Aorta (tissue), 5 donors: ENCODE data around the gene RYR1. TPM values are rescaled to one million over a fixed set of nuclear protein-coding genes. Genes with fewer than 3 reads are reported as not detected.
"Not testable (repeated sequence)": the region's sequence is repeated elsewhere in the genome, so short reads cannot be mapped to it uniquely, and the experiment has no call there.

Experiments
- ATAC-seq: fragments of 200-7000 bp; cut with Tn5 transposase; one replicate; pipeline ENCODE4 v1.9.1; 2022; ENCODE audit warnings: moderate library complexity; ENCODE audit not compliant: low FRiP score
- DNase-seq, 2 donors: peaks; one replicate each; pipeline ENCODE4 v3.0.0-alpha.2; 2020
- H3K27ac ChIP-seq, 2 donors: one replicate each; pipeline ENCODE4 v1.5.1; 2013; ENCODE audit warnings: low read length in 2 of 2, mild to moderate bottlenecking in 2 of 2, moderate library complexity in 2 of 2, control low read depth in 1 of 2, inconsistent platforms in 1 of 2, low read depth in 1 of 2
- H3K27me3 ChIP-seq, 2 donors: one replicate each; pipeline ENCODE4 v1.6.1; 2013; ENCODE audit warnings: control low read depth in 1 of 2, low read length in 1 of 2, mild to moderate bottlenecking in 1 of 2, moderate library complexity in 1 of 2; ENCODE audit not compliant: insufficient read depth in 2 of 2, control insufficient read depth in 1 of 2
- H3K36me3 ChIP-seq, 2 donors: one replicate each; pipeline ENCODE4 v1.6.1; 2013; ENCODE audit warnings: control low read depth in 1 of 2, low read length in 1 of 2, mild to moderate bottlenecking in 1 of 2; ENCODE audit not compliant: insufficient read depth in 2 of 2, control insufficient read depth in 1 of 2
- H3K4me1 ChIP-seq, 2 donors: one replicate each; pipeline ENCODE4 v1.6.1; 2013; ENCODE audit warnings: low read length in 2 of 2, control low read depth in 1 of 2, mild to moderate bottlenecking in 1 of 2, moderate library complexity in 1 of 2; ENCODE audit not compliant: insufficient read depth in 2 of 2, control insufficient read depth in 1 of 2
- H3K4me3 ChIP-seq, 2 donors: one replicate each; pipeline ENCODE4 v1.5.1; 2013; ENCODE audit warnings: low read length in 2 of 2, control low read depth in 1 of 2, mild to moderate bottlenecking in 1 of 2
- H3K9me3 ChIP-seq: one replicate; pipeline ENCODE4 v1.6.1; 2013; ENCODE audit warnings: mild to moderate bottlenecking, low read length; ENCODE audit not compliant: control insufficient read depth
- WGBS, 2 donors: extraction: QIAGEN DNeasy Blood & Tissue Kit; methylation state at CpG; one replicate each; pipeline ENCODE4 v1.1.7; 2013; 5-methylcytosine and 5-hydroxymethylcytosine counted together
- intact Hi-C, 2 donors: fragments of 100-400 bp; cut with DNase I; formaldehyde crosslinking; loops; one replicate each; pipeline versions ENCODE4 v1.14.2 to v1.15.0; 2022
- polyA plus RNA-seq, 2 donors: library from polyadenylated mRNA; stranded (reverse); fragments of 200-250 nt; gene quantifications; one replicate each; pipeline ENCODE4 v1.2.3, GENCODE V29; 2013
- total RNA-seq, 2 donors: library from RNA; stranded (reverse); fragmentation: NEBNext Ultra II Directional; extraction: Animal tissue kit (Norgen Biotek cat#: 25700); gene quantifications; one replicate each; pipeline ENCODE4 v1.2.1, GENCODE V29; 2021
- donor health status: healthy with polysubstance abuse.
- donor health status: Bipolar disorder and iron deficiency.
- donor health status: DM: no; HTN: no; CAD: no.
- donor health status: DM: no; HTN: no; CAD: no.
- donor health status: DM: yes; HTN: yes; CAD: no.

The RYR1 gene
- total and polyA plus RNA-seq, 4 donors: 0.38 to 5.4 (median 1.2) TPM

DNA sequence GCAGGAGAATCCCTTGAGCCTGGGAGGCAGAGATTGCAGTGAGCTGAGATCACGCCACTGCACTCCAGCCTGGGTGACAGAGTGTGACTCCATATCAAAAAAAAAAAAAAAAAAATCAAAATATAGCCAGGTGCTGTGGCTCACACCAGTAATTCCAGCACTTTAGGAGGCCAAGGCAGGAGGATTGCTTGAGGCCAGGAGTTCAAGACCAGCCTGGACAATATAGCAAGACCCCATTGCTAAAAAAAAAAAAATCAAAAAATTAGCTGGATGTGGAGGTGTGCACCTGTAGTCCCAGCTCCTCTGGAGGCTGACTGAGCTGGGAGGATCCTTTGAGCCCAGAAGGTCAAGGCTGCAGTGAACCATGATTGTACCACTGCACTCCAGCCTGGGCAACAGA lies 119.7 kb downstream of the RYR1 start:
- intact Hi-C loops, H3K27me3 ChIP-seq, H3K4me1 ChIP-seq, H3K27ac ChIP-seq, H3K4me3 ChIP-seq, DNase-seq, ATAC-seq, H3K36me3 ChIP-seq, H3K9me3 ChIP-seq: not testable (repeated sequence)
- WGBS, 2 donors: 89 to 93% methylated on average over 1 of the region's 1 CpG

- Histone ChIP-seq H3K9me3 (no peaks in the 10 kb centered on the region), H3K27me3 (no peaks in the 10 kb centered on the region), H3K4me3 (no peak overlapping the region), H3K27ac (no peak overlapping the region), H3K4me1 (no peaks in the 10 kb centered on the region), H3K36me3 (no peaks in the 10 kb centered on the region)
- intact Hi-C loops: no loop called here
- DNase-seq (no peak), ATAC-seq (no peak)
- 69 to 76% methylated on average over 3 of the region's 3 CpGs for WGBS, 2 donors
Measured at GRCh38 chr19:38554676-38555141, 121.2 kb downstream of the RYR1 start.

DNA sequence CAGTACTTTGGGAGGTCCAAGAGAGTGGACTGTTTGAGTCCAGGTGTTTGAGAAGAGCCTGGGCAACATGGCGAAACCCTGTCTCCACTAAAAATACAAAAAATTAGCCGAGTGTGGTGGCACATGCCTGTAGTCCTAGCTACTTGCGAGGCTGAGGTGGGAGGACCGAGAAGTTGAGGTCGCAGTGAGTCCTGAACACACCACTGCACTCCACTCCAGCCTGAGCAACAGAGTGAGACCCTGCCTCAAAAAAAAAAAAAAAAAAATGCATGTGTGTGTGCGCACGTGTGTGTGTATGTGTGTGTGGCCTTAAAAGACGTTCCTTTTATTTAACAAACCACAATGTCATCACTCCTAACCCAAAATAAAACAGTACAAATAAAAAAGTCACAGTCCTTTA lies 121.7 kb downstream of the RYR1 start:
- no peak for ATAC-seq
- 81% methylated on average over 8 of the region's 8 CpGs for whole genome bisulfite sequencing, 2 donors

GRCh38 chr19:38556521-38557174 lies 123.2 kb downstream of the RYR1 start:
- no peak for DNase-seq

More for the DNA sequence above, 121.7 kb downstream of the RYR1 start:
- Histone ChIP-seq H3K9me3 (no peaks in the 10 kb centered on the region), H3K4me1 (no peaks in the 10 kb centered on the region), H3K4me3 (no peak overlapping the region), H3K27me3 (no peaks in the 10 kb centered on the region), H3K36me3 (no peaks in the 10 kb centered on the region), H3K27ac (no peak overlapping the region)
- DNase-seq: no peak
- intact Hi-C loops: no loop called here

DNA sequence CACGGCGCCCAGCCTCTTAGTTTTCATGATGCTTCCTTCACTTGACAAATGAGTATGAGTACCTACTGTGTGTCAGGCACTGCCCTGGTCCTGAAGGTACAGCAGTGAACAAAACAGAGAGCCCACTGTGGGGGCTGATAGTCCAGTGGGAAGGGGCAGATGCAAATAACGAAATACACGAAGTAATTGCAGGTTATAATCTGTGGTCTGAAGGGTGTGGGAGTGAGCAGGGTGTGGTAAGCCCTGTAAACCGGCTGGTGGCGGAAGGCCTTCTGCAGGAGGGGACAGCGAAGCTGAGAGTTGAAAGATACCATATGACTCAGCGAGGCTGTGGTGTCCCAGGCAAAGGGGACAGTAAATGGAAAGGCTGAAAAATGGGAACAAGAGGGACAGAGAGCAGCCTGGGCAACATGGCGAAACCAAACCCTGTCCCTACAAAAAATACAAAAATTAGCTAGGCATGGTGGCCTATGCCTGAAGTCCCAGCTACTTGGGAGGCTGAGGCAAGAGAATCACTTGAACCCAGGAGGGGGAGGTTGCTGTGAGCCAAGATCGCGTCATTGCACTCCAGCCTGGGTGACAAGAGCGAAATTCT lies 123.8 kb downstream of the RYR1 start:
- ATAC-seq (no peak), DNase-seq (no peak)
- H3K27ac ChIP-seq: no peak overlapping the region
- H3K36me3 ChIP-seq: no peaks in the 10 kb centered on the region
- no peaks in the 10 kb centered on the region for H3K9me3 ChIP-seq
- no peaks in the 10 kb centered on the region for H3K4me1 ChIP-seq
- WGBS, 2 donors: 83 to 84% methylated on average over 12 of the region's 12 CpGs
- intact Hi-C loops: no loop called here
- H3K4me3 ChIP-seq: no peak overlapping the region
- no peaks in the 10 kb centered on the region for H3K27me3 ChIP-seq

More at GRCh38 chr19:38556521-38557174, 123.2 kb downstream of the RYR1 start:
- no peaks in the 10 kb centered on the region for H3K9me3 ChIP-seq
- H3K36me3 ChIP-seq: no peaks in the 10 kb centered on the region
- intact Hi-C loops: no loop called here
- H3K27ac ChIP-seq: no peak overlapping the region
- H3K4me1 ChIP-seq: no peaks in the 10 kb centered on the region
- ATAC-seq: no peak
- H3K4me3 ChIP-seq: no peak overlapping the region
- no peaks in the 10 kb centered on the region for H3K27me3 ChIP-seq
- WGBS, 2 donors: 69 to 72% methylated on average over 7 of the region's 7 CpGs

DNA sequence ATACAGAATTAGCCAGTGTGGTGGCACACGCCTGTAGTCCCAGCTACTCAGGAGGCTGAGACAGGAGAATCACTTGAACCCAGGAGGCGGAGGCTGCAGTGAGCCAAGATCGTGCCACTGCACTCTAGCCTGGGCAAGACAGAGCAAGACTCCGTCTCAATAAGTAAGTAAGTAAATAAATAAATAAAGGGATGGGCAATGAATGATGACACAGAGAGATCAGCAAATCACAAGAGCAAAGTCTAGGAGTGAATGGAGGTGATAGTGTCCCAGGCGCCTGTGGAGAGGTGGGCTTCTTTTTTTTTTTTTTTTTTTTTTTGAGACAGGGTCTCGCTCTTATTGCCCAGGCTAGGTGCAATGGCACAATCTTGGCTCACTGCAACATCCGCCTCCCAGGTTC lies 125.4 kb downstream of the RYR1 start:
- H3K4me3 ChIP-seq, H3K27ac ChIP-seq, ATAC-seq, intact Hi-C loops, H3K4me1 ChIP-seq, DNase-seq, H3K9me3 ChIP-seq, H3K27me3 ChIP-seq, H3K36me3 ChIP-seq: not testable (repeated sequence)
- WGBS, 2 donors: 95 to 96% methylated on average over 6 to 7 of the region's 7 CpGs

DNA sequence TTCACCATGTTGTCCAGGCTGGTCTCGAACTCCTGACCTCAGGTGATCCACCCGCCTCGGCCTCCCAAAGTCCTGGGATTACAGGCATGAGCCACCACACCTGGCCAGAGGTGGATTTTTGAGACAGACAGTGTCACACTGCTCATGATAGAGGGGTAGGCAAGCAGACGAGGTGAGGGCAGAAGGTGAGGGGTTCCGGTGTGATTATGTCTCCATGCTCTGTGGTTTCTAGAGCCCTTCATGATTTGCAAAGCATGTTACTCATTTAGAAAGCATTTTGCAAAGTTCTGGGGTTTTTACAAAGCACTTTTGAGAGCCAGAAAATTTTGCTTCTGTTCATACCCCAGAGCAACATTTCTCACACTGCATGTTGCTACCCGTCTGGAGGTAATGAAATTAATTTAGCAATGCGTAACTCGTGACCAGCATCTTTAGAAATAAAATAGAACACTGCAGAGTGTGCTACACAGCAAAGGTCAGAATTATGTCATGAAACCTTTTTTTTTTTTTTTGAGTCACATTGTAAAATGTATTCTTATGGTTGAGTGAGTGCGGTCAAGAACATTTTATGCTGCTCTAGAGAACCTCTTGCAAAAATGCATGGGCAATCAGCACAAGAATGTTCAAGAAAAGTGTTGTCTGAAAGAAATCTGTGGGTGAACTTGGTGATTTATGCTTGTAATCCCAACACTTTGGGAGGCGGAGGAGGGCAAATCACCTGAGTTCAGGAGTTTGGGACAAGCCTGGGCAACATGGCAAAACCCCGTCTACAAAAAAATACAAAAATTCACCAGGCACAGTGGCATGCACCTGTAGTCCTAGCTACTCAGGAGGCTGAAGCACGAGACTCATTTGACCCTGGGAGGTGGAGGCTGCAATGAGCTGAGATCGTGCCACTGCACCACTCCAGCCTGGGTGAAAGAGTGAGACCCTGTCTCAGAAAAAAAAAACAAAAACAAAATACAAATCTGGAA lies 126.2 kb downstream of the RYR1 start:
- Histone ChIP-seq H3K27ac (no peak overlapping the region), H3K9me3 (no peaks in the 10 kb centered on the region), H3K4me3 (no peak overlapping the region), H3K36me3 (no peaks in the 10 kb centered on the region), H3K27me3 (no peaks in the 10 kb centered on the region), H3K4me1 (no peaks in the 10 kb centered on the region)
- intact Hi-C loops: no loop called here
- no peak for ATAC-seq
- WGBS, 2 donors: 75 to 77% methylated on average over 13 of the region's 13 CpGs
- DNase-seq: no peak

DNA sequence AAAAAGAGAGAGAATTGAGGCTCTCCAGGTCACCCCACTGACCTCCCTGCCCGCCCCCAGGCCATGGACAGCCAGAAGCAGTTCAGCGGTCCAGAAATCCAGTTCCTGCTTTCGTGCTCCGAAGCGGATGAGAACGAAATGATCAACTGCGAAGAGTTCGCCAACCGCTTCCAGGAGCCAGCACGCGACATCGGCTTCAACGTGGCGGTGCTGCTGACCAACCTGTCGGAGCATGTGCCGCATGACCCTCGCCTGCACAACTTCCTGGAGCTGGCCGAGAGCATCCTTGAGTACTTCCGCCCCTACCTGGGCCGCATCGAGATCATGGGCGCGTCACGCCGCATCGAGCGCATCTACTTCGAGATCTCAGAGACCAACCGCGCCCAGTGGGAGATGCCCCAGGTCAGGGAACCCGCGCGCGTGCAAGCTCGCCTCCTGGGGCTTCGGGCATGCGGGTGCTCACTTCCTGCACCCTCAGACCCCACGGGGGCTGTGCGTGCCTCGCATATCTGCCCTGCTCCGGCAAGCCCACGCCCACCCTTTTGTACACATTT lies 127.6 kb downstream of the RYR1 start:
- 94 to 95% methylated on average over 39 to 42 of the region's 42 CpGs for WGBS, 2 donors
- H3K9me3 ChIP-seq: no peaks in the 10 kb centered on the region
- intact Hi-C loops: no loop called here
- no peaks in the 10 kb centered on the region for H3K27me3 ChIP-seq
- DNase-seq (no peak), ATAC-seq (no peak)
- H3K27ac ChIP-seq: no peak overlapping the region
- no peaks in the 10 kb centered on the region for H3K4me1 ChIP-seq
- no peak overlapping the region for H3K4me3 ChIP-seq
- no peaks in the 10 kb centered on the region for H3K36me3 ChIP-seq
